Astrocyte of the hippocampus (primary cell): ENCODE data around the gene MRPS15.

Experiments
- DNase-seq: peaks from one replicate; pipeline ENCODE4 v3.0.0; 2011; ENCODE audit warnings: low read depth, low spot score

MRPS15 gene

GRCh38 chr1:36458910-36459309 lies 5.3 kb downstream of the MRPS15 start:
- no peak for DNase-seq

- no peak for DNase-seq
These were observed 6.5 kb downstream of the MRPS15 start for GRCh38 chr1:36457691-36458090.

GRCh38 chr1:36456391-36456928 lies 7.7 kb downstream of the MRPS15 start:
- DNase-seq, result no peak

GRCh38 chr1:36455386-36455785 lies 8.8 kb downstream of the MRPS15 start:
- DNase-seq, result no peak

GRCh38 chr1:36453600-36454388 lies 10.4 kb downstream of the MRPS15 start:
- DNase-seq, result no peak

- DNase-seq, result no peak
These were observed 11.1 kb downstream of the MRPS15 start for GRCh38 chr1:36453051-36453450.

- no peak for DNase-seq
These were observed 13.3 kb downstream of the MRPS15 start for GRCh38 chr1:36450919-36451305.

- peak; percentile 99 for DNase-seq
These were observed 13.8 kb downstream of the MRPS15 start, which contains the start of gene OSCP1 for GRCh38 chr1:36450270-36450918. TSS of gene OSCP1 (minus strand) at chr1:36450451. CDS start at chr1:36450369, 82 bp downstream.

- no peak for DNase-seq
These were observed 15.6 kb downstream of the MRPS15 start for GRCh38 chr1:36448530-36449056.

- no peak for DNase-seq
These were observed 16.7 kb downstream of the MRPS15 start for GRCh38 chr1:36447450-36447849.

GRCh38 chr1:36446746-36447145 lies 17.4 kb downstream of the MRPS15 start:
- no peak for DNase-seq

- no peak for DNase-seq
These were observed 17.9 kb downstream of the MRPS15 start for GRCh38 chr1:36446271-36446670.

- DNase-seq, result no peak
These were observed 20.9 kb downstream of the MRPS15 start for GRCh38 chr1:36443297-36443696.

GRCh38 chr1:36442337-36442736 lies 21.8 kb downstream of the MRPS15 start:
- DNase-seq, result no peak

- DNase-seq, result no peak
These were observed 23.5 kb downstream of the MRPS15 start for GRCh38 chr1:36440646-36441045.

GRCh38 chr1:36440044-36440443 lies 24.1 kb downstream of the MRPS15 start:
- DNase-seq, result no peak

- no peak for DNase-seq
These were observed 25.5 kb downstream of the MRPS15 start for GRCh38 chr1:36438715-36439114.

GRCh38 chr1:36436821-36437220 lies 27.4 kb downstream of the MRPS15 start:
- DNase-seq, result peak; percentile 53

- no peak for DNase-seq
These were observed 31.1 kb downstream of the MRPS15 start for GRCh38 chr1:36433102-36433501.

GRCh38 chr1:36432616-36433015 lies 31.6 kb downstream of the MRPS15 start:
- DNase-seq, result no peak

GRCh38 chr1:36425791-36426190 lies 38.4 kb downstream of the MRPS15 start:
- no peak for DNase-seq

GRCh38 chr1:36421649-36422048 lies 42.5 kb downstream of the MRPS15 start:
- DNase-seq, result no peak
